Measurements from ENCODE around the gene IL22RA2.

DNA sequence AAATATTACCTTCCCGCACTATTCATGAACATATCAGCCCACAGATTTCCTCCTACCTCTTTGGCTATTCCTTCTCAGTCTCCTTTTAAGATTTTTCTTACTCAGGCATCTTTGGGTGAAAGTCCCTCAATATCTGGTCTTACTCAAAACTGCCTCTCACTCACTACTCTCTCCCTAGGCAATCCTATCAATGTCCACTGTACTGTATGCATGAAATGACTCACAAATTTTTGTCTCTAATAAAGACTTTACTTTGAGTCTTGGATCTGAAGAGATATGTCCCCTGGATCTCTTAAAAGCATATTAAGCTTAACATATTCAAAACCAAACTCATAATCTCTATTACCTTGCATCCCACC is 24.4 kb downstream of the IL22RA2 start:
- TF ChIP-seq ILK (tag; IDR thresholded peaks at IDR 0.05; ENCODE audit: borderline replicate concordance, low read depth) (no peak), E2F4 (CRISPR knock-in tag; IDR thresholded peaks at IDR 0.05; ENCODE audit: low read depth) (no peak), JUN (IDR thresholded peaks at IDR 0.05; ENCODE audit: borderline replicate concordance, low read depth, low read length) (no peak), JUN (CRISPR knock-in tag; IDR thresholded peaks at IDR 0.05; ENCODE audit: borderline replicate concordance) (no peak), CREB1 (IDR thresholded peaks at IDR 0.05) (no peak), CREB1 (CRISPR knock-in tag; IDR thresholded peaks at IDR 0.05) (no peak), SMAD2 (IDR thresholded peaks at IDR 0.05; ENCODE audit: low read depth, low read length) (no peak), MYC (IDR thresholded peaks at IDR 0.05; ENCODE audit: low read depth, low read length) (no peak), MYC (CRISPR knock-in tag; IDR thresholded peaks at IDR 0.05; ENCODE audit: borderline replicate concordance, low read depth) (no peak)
- TF ChIP-seq, protein P1, sequence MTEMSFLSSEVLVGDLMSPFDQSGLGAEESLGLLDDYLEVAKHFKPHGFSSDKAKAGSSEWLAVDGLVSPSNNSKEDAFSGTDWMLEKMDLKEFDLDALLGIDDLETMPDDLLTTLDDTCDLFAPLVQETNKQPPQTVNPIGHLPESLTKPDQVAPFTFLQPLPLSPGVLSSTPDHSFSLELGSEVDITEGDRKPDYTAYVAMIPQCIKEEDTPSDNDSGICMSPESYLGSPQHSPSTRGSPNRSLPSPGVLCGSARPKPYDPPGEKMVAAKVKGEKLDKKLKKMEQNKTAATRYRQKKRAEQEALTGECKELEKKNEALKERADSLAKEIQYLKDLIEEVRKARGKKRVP (CRISPR knock-in tag; IDR thresholded peaks at IDR 0.05), result no peak
- TF ChIP-seq, protein P2, sequence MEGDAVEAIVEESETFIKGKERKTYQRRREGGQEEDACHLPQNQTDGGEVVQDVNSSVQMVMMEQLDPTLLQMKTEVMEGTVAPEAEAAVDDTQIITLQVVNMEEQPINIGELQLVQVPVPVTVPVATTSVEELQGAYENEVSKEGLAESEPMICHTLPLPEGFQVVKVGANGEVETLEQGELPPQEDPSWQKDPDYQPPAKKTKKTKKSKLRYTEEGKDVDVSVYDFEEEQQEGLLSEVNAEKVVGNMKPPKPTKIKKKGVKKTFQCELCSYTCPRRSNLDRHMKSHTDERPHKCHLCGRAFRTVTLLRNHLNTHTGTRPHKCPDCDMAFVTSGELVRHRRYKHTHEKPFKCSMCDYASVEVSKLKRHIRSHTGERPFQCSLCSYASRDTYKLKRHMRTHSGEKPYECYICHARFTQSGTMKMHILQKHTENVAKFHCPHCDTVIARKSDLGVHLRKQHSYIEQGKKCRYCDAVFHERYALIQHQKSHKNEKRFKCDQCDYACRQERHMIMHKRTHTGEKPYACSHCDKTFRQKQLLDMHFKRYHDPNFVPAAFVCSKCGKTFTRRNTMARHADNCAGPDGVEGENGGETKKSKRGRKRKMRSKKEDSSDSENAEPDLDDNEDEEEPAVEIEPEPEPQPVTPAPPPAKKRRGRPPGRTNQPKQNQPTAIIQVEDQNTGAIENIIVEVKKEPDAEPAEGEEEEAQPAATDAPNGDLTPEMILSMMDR (IDR thresholded peaks at IDR 0.05 in 2 of 3, conservative IDR thresholded peaks at IDR 0.05 in 1 of 3; ENCODE audit: insufficient read depth in 2 of 3, low read depth in 1 of 3, low read length in 3 of 3), result no peak

Data from K562 (cell line).